Brain pericyte (primary cell): Measurements from ENCODE around the gene GPR132.

ENCODE experiments used
- DNase-seq: peaks from one replicate; pipeline ENCODE4 v3.0.0-alpha.2; 2012; ENCODE audit warnings: low read depth, low spot score

GPR132 gene

GRCh38 chr14:105020815-105021655 is 44.2 kb downstream of the GPR132 start, which contains the start of gene CDCA4:
TSS of gene CDCA4 (minus strand) at chr14:105021083. CDS start at chr14:105011929, 9,154 bp downstream.
- peak; percentile 86 for DNase-seq

DNA sequence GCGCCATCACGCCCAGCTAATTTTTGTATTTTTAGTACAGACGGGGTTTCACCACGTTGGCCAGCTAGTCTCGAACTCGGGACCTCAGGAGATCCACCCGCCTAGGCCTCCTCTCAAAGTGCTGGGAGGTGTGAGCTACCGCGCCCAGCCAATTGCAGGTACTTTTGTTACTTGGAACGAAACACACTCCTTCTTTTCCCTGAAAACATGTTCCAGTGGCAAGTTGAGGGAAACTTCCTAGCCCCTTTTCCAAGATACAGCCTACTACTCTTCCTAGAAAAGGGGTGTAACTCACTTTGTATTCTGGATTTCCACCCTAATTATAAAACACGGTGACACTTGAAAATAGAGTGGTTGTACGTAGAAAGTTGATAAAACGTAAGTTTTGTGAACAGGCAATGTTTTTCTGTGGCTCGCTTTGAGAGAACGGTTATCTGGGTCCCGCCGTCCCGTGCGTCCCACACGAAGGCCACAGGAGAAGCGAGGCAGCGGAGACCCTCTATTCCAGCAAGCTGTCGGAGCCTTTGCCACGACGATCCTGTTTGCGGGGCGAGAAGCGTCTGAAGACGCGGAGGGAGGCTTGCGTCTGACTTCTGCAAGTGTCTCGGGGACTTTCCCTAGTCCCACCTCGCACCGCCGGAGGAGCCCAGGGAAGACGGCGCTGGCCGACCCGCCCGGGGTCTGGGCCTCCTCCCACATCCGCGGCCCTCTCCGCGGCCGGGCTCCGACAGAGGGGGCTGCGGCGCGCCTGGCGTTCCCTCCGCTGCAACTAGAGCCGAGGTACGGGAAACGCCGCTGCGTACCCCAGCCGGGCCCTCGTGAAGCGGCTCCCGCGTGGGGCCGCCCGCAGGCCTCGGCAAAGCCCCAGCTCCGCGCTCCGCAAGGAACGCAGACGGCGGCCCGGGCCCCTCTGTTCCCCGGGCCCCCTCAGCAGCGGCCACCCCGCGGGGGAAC is 45.1 kb downstream of the GPR132 start:
- DNase-seq: no peak

GRCh38 chr14:105018414-105018813 is 46.8 kb downstream of the GPR132 start:
- no peak for DNase-seq

- no peak for DNase-seq
These were observed 49.3 kb downstream of the GPR132 start for GRCh38 chr14:105015905-105016304.

DNA sequence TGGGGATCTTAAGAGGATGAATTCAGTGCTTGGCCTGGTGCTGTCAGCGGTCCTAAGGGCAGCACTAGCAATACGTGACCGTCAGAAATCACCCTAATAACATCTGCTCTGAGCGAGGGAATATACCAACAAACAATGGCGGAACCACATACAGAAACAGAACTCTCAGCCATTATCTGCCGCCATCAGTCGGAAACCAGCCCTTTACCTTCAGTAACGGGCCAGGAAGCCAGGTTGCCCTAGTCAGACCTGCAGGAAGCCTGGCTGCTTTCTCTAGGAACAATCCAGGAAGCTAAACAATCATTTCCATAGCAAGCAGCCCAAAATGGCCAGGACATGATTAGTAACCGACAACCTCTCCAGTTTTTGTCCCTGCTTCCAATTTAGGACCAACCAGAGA is 50.0 kb downstream of the GPR132 start:
- DNase-seq: no peak

- DNase-seq: no peak
These were observed 50.6 kb downstream of the GPR132 start for GRCh38 chr14:105014631-105015030.

DNA sequence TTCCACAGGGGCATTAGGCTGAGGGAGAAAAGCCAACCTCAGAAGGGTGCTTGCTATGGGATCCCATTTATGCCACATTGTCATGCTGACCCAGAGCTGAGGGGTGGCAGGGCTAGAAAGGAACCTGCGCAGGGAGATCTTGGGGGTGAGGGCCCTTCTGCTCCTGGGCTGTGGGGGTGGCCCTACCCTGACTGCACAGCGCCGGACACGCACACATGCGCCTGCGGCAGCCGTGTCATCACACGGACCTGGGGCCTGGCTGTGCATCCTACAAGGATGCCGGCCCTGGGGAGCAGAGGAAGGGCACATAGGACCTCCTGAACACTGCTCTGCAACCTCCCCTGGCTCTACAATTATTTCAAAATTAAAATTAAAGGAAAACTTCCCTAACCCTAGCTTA is 51.2 kb downstream of the GPR132 start:
- DNase-seq: no peak

DNA sequence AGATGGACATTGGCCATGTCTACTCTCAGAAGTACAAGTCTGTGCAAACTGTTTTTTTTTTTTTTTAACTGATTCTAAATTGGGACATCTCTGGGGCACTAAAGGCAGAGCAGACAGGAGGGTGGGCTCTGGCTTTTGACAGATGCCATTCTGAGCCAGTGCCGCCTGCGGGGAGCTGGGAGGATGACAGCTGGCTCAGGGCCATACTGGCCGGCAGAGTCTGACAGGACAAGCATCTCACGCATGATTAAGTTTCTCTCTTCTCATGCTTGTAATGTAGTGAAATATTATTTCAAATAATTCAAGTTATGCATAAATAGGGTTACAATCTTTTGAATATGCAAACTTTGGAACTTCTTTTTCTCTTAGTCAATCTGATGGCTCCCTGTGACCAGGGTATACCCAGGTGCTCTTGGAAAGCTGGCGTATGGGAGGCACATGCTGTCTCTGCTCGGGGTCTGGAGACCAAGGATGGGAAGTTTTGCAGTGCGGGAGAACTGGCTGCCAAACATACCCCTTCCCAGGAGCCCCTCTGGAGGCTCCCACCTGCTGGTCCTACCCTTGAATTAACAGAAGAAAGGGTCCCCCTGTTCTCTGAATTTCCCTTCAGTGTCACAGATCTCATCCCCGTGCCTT is 52.0 kb downstream of the GPR132 start:
- no peak for DNase-seq

GRCh38 chr14:105012171-105012985 is 52.9 kb downstream of the GPR132 start:
- DNase-seq: no peak

GRCh38 chr14:105011312-105011990 is 53.8 kb downstream of the GPR132 start:
- DNase-seq: no peak

GRCh38 chr14:105010891-105011291 is 54.3 kb downstream of the GPR132 start:
- no peak for DNase-seq

DNA sequence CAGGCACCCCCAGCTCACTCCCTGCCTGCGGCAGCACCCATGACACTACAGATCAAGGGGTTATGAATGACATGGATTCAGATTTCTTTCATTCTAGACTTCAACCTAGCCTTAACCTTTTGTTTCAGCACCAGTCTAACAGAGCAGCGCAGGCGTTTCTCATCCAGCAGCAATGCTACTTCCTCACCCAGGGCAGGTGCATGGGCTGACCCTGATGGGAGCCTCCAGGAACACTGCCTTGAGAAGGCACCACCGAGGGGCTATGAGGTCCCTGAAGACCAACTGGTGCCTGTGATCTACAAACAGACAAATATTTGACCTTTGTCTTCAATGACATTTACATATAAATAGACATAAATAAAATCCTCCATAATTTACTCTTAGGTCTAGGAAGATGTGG is 55.1 kb downstream of the GPR132 start:
- DNase-seq: no peak

- no peak for DNase-seq
These were observed 57.5 kb downstream of the GPR132 start for GRCh38 chr14:105007593-105008264.

DNA sequence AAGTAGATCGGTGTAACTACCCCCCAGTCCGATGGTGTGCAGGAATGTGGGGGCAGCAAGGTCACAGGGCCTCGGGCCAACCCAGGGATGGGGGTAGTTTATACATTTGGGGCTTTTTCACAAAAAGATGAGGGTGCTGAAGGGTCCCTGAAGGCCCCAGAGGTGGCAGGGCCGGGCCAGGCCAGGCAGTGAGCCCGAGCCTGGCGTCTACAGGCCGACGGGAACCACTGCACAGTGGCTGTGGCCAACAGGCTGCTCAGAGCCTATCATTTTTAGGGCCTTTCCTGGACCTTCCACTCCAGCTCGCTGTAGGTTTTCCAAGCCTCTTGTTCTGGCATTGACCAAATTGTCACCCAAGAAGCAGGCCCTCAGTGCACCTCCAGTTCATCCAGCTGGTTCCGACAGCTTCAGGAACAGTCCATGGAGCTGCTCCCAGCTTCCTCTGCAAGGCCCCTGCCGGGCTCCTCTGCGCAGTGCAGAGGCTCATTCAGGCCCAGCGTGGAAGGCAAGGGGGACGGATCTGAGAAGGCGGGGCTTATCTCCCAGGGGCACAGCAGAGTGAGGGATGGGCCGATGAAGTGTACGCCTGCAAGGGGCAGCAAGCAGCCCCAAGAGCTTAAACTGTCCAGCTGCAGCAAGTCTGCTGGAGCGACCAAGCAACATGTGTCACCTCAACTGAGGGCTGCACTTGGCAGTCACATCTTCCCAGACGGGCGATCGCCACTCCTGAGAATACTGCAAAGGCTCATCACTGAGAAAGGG is 58.2 kb downstream of the GPR132 start:
- DNase-seq: no peak

DNA sequence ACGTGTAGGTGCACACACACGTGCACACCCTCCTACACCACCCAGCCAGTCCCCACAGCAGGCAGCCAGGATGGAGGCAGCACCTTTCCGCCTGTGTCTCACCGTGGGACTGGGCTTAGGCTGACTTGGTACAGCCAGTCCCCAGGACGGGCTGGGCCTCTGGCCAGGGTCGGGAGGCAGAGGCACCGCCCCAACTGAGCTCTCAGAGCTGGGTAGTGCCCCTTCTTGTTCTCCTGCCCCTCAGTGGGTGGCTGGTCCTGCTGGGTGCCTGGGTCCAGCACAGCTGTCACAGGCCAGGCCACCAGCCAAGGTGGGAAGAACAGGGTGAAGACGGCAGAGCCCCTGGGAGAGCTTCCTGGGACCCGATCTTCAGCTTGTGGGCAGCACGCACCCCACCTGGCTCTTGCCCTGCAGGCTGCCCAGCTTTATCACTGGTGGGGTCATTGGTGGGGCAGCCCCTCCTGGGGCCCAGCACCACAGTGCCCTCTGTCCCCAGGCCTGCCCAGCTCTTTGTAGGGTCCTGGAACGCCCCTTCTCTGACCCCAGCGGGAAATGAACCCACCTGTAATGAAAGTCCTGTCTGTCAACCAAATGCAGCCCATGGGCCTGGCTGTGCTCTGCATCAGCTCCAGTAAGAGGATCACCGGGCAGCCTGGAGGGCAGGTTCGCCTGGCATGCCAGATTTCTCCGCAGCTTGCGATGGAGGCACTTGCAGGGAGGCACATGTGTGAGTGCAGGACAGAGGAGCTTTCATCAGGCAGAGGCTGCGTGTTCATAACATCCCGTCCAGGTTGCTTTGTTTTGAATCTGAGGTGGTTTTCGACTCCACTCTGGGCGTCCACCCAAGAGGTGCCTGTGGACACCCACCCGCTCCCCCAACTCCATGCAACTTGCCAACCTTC is 59.0 kb downstream of the GPR132 start:
- no peak for DNase-seq

DNA sequence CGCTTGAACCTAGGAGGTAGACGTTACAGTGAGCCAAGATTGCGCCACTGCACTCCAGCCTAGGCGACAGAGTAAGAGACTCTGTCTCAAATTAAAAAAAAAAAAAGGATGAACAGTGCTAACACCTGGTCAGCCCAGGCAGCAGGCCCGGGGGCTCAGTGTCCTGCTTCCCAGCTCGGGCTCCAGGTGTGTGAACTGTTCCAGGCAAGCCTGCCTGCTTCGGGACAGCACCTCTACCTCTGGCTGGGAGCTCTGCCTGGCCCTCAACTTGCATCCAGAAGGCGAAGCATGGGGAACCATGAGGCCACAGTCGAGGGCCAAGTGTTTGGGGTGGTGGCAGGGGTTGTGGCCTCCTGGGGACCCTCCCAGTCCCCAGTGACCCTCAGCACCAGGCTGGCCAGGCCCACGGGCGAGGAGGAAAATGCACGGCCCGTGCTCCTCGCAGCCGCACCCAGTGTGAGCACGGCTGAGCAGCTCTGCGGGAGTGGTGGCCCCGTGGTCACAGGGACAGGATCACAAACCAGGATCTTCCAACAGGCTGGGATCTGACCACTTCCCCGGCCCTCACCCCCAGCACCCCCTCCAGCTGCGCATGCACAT is 59.8 kb downstream of the GPR132 start:
- no peak for DNase-seq
